Omental fat pad (tissue), 4 donors: ENCODE results near the gene RMI1. TPM values are rescaled to one million over a fixed set of nuclear protein-coding genes. Genes with fewer than 3 reads are reported as not detected.

Experiments used
- ATAC-seq: fragments of 150-250 bp; one replicate; pipeline ENCODE4 v1.9.1; 2016; ENCODE audit warnings: mild to moderate bottlenecking, moderate library complexity; ENCODE audit not compliant: low FRiP score
- DNase-seq: peaks from one replicate; pipeline ENCODE4 v3.0.0-alpha.2; 2019; ENCODE audit warnings: low spot score
- small RNA-seq: library from RNA; depleted of rRNA; stranded (forward); fragments of <200 nt; gene quantifications from one replicate; pipeline ENCODE3, GENCODE V24; 2016
- total RNA-seq, 4 donors: library from RNA; depleted of rRNA; stranded (reverse); fragments of >200 nt; gene quantifications; one replicate each; pipeline ENCODE4 v1.1.0, GENCODE V29; 2016
- TF ChIP-seq, protein P1 (sequence below), 3 donors: fragments of 450-650 bp; IDR thresholded peaks; one replicate each; pipeline ENCODE4 v1.5.1; 2016 to 2017; ENCODE audit warnings: antibody characterized with exemption in 3 of 3, mild to moderate bottlenecking in 3 of 3, moderate library complexity in 2 of 3

Gene RMI1
- total RNA-seq, 4 donors from 2014 or later = 2.0 to 8.0 (median 2.3) TPM

DNA sequence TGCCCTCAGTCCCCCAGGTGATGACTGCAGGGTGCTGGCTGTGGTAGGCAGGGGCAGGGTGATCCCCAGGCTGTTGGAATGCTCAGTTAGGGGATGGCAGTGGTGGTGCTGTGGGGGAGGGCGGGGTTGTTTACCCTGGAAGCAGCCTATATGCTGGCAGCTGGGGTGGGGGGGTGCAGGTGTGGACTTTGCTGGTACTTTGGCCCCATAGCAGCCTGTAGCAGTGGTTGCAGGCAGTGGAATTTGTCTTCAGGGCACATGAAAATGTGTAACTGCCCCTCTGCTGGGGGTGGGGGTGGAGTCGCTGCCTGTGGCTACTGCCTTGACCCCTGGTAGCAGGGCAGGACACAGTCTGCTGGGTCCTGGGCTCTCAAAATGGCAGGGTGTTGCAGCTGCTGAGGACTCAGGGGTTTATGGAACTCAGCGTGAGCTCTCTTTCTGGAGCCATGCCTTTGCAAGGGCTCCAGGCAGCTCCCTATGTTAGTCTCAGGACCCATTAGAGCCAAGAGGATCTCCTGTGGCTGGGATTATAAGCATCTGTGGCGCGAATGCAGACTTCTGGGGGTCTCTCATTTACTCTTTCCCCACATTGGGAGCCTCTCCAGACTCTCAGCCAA, 65.0 kb downstream of the RMI1 start:
- TF ChIP-seq, protein P1, sequence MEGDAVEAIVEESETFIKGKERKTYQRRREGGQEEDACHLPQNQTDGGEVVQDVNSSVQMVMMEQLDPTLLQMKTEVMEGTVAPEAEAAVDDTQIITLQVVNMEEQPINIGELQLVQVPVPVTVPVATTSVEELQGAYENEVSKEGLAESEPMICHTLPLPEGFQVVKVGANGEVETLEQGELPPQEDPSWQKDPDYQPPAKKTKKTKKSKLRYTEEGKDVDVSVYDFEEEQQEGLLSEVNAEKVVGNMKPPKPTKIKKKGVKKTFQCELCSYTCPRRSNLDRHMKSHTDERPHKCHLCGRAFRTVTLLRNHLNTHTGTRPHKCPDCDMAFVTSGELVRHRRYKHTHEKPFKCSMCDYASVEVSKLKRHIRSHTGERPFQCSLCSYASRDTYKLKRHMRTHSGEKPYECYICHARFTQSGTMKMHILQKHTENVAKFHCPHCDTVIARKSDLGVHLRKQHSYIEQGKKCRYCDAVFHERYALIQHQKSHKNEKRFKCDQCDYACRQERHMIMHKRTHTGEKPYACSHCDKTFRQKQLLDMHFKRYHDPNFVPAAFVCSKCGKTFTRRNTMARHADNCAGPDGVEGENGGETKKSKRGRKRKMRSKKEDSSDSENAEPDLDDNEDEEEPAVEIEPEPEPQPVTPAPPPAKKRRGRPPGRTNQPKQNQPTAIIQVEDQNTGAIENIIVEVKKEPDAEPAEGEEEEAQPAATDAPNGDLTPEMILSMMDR (IDR thresholded peaks at IDR 0.05) = no peak
- ATAC-seq (no peak), DNase-seq (no peak)

Small RNA genes lying within 50 kb of the gene (small RNA-seq; reads per million reads assigned to genes)
- not detected for gene RF00019

Other genes with a start within 250 kb of the RMI1 start
- 10 to 100 TPM in 2 of 4 donors, 1 to 10 TPM in 2; 5.0 to 18.9 (median 10.2) TPM for gene GKAP1, start 163.0 kb upstream of the RMI1 start, total RNA-seq
- 1 to 10 TPM; 3.0 to 5.7 (median 4.4) TPM for gene KIF27, start 59.4 kb upstream of the RMI1 start, total RNA-seq
- gene HNRNPK, start 590 bp upstream of the RMI1 start, total RNA-seq = 100 to 1,000 TPM; 417 to 565 (median 429) TPM